Measurements from ENCODE around the gene PDE8A. TPM values are rescaled to one million over a fixed set of nuclear protein-coding genes. Genes with fewer than 3 reads are reported as not detected.

Gene PDE8A
- total RNA-seq, 2 donors from 2014 or later, result 34.2 to 50.1 TPM

- 19 to 33% methylated on average over 7 of the region's 7 CpGs for WGBS, 2 donors
- no peak for TF ChIP-seq POLR2A (IDR thresholded peaks at IDR 0.05)
- TF ChIP-seq CTCF (IDR thresholded peaks at IDR 0.05), result no peak
- DNase-seq (peak in 3 of 4 donors; percentile 14 to 39 (median 25)), ATAC-seq (peak; percentile 48)
- H3K4me1 ChIP-seq, result peaks cover 9% of the 10 kb centered on the region
- H3K9me3 ChIP-seq, result no peaks in the 10 kb centered on the region
- H3K27ac ChIP-seq, result peak overlapping the region in 1 of 4 donors; percentile 38
- intact Hi-C loops (cut with DNase I), result no loop called here
- H3K27me3 ChIP-seq, result no peaks in the 10 kb centered on the region
- H3K36me3 ChIP-seq (replicated peaks in 1 of 2; ENCODE audit: insufficient read depth in 1 of 2, low read depth in 2 of 2), result no peaks in the 10 kb centered on the region
- H3K4me3 ChIP-seq, result no peak overlapping the region
Measured at GRCh38 chr15:85047271-85047948, 65.8 kb downstream of the PDE8A start.

GRCh38 chr15:85048430-85048829 is 66.8 kb downstream of the PDE8A start:
- Histone ChIP-seq H3K27me3 (no peaks in the 10 kb centered on the region), H3K36me3 (replicated peaks in 1 of 2; ENCODE audit: insufficient read depth in 1 of 2, low read depth in 2 of 2) (no peaks in the 10 kb centered on the region), H3K9me3 (no peaks in the 10 kb centered on the region), H3K4me1 (peaks cover 9% of the 10 kb centered on the region), H3K27ac (no peak overlapping the region), H3K4me3 (no peak overlapping the region)
- no peak for TF ChIP-seq POLR2A (IDR thresholded peaks at IDR 0.05)
- no peak for TF ChIP-seq CTCF (IDR thresholded peaks at IDR 0.05)
- no peak for ATAC-seq
- no peak for DNase-seq
- intact Hi-C loops (cut with DNase I), result no loop called here
- WGBS, 2 donors, result 61 to 71% methylated on average over 6 of the region's 6 CpGs

GRCh38 chr15:85049805-85050204 is 68.1 kb downstream of the PDE8A start:
- Histone ChIP-seq H3K36me3 (replicated peaks in 1 of 2; ENCODE audit: insufficient read depth in 1 of 2, low read depth in 2 of 2) (no peaks in the 10 kb centered on the region), H3K4me3 (no peak overlapping the region), H3K27ac (no peak overlapping the region), H3K9me3 (no peaks in the 10 kb centered on the region), H3K27me3 (no peaks in the 10 kb centered on the region), H3K4me1 (peaks cover 9% of the 10 kb centered on the region)
- intact Hi-C loops (cut with DNase I), result no loop called here
- DNase-seq (no peak), ATAC-seq (no peak)
- no peak for TF ChIP-seq CTCF (IDR thresholded peaks at IDR 0.05)
- no peak for TF ChIP-seq POLR2A (IDR thresholded peaks at IDR 0.05)

GRCh38 chr15:85059734-85060133 is 78.1 kb downstream of the PDE8A start:
- ATAC-seq, result no peak
- TF ChIP-seq POLR2A (IDR thresholded peaks at IDR 0.05), result no peak
- no peak for TF ChIP-seq CTCF (IDR thresholded peaks at IDR 0.05)
- WGBS, 2 donors, result 72 to 80% methylated on average over 2 of the region's 2 CpGs

GRCh38 chr15:85062560-85062959 is 80.9 kb downstream of the PDE8A start:
- intact Hi-C loops (cut with DNase I), result no loop called here
- no peak for ATAC-seq
- Histone ChIP-seq H3K27me3 (no peaks in the 10 kb centered on the region), H3K4me3 (no peak overlapping the region), H3K27ac (no peak overlapping the region), H3K9me3 (no peaks in the 10 kb centered on the region), H3K4me1 (no peaks in the 10 kb centered on the region), H3K36me3 (replicated peaks in 1 of 2; ENCODE audit: insufficient read depth in 1 of 2, low read depth in 2 of 2) (no peaks in the 10 kb centered on the region)
- 83 to 100% methylated on average over 2 of the region's 2 CpGs for WGBS, 2 donors
- TF ChIP-seq CTCF (IDR thresholded peaks at IDR 0.05) (no peak), POLR2A (IDR thresholded peaks at IDR 0.05) (no peak)
- no peak for DNase-seq

More at GRCh38 chr15:85059734-85060133, 78.1 kb downstream of the PDE8A start:
- Histone ChIP-seq H3K4me1 (no peaks in the 10 kb centered on the region), H3K36me3 (replicated peaks in 1 of 2; ENCODE audit: insufficient read depth in 1 of 2, low read depth in 2 of 2) (no peaks in the 10 kb centered on the region), H3K9me3 (no peaks in the 10 kb centered on the region), H3K27ac (no peak overlapping the region), H3K4me3 (no peak overlapping the region), H3K27me3 (no peaks in the 10 kb centered on the region)
- intact Hi-C loops (cut with DNase I), result no loop called here
- no peak for DNase-seq
